HK-2 (cell line): ENCODE results near the gene LETM1.

Source experiments
- DNase-seq: peaks from one replicate; pipeline ENCODE4 v3.0.0-alpha.2; 2018; ENCODE audit not compliant: unreplicated experiment

Gene LETM1

GRCh38 chr4:1826531-1827350 is 29.2 kb downstream of the LETM1 start:
- DNase-seq, result no peak

GRCh38 chr4:1825326-1825725 is 30.6 kb downstream of the LETM1 start:
- DNase-seq, result no peak

GRCh38 chr4:1824746-1825145 is 31.2 kb downstream of the LETM1 start:
- no peak for DNase-seq

GRCh38 chr4:1823545-1823932 is 32.4 kb downstream of the LETM1 start:
- DNase-seq, result no peak

DNA sequence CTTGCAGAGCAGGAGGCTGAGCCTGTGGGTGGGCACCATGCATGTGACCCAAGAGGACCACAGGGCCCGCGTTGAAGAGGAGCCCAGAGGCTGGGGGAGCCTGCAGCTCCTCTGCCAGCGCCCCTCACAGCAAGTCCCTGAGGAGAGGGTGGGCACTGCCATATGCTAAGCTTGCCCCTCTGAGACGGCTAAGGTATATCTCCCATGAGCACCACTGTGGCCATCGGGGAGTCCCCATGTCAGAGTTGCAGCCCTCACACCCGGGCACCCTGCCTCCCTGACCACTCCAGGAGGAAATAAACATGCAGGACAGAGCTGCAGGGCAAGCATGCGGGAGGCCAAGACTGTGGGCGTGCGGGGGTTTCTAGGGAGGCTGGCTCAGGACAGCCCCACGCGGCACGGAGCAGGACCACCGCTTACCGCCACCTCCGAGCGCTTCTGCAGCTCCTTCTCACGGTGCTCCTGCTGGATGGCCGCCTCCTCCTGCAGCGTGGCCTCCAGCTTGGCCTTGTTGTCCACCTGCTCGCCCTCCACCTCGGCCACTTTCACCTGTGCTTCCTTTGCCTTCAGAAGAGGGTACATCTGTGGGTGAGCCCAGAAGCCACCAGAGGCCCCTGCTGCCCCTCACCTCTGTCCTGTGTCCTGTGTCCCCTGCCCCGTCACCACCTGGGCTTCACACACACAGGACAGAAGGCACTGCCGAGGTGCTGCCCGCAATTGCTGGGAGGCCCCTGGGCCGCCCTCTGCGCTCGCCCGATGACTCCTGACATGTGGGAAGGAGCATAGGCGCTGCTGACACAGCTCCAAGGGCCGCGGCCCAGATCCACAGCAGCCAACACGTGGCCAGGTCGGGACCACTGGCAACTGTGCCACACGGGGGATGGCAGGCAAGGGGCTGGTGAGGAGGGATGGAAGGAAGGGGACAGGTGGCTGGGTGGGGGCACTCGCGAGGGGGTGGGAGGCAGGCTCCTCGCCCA is 33.1 kb downstream of the LETM1 start:
- no peak for DNase-seq

GRCh38 chr4:1821679-1822567 is 34.0 kb downstream of the LETM1 start:
- DNase-seq, result no peak

DNA sequence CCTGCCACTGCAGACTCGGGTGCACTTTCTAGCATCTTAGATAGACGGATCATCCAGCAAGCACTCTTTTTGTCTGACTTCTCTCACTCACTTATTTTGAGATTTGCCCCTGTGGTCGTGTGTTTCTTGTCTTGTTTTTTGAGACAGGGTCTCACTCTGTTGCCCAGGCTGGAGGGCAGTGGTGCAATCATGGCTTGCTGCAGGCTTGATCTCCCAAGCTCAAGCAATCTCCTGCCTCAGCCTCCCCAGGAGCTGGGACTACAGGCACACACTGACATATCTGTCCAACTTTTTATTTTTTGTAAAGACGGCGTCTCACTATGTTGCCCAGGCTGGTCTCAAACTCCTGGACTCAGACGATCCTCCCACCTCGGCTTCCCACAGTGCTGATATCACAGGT is 36.1 kb downstream of the LETM1 start:
- no peak for DNase-seq

DNA sequence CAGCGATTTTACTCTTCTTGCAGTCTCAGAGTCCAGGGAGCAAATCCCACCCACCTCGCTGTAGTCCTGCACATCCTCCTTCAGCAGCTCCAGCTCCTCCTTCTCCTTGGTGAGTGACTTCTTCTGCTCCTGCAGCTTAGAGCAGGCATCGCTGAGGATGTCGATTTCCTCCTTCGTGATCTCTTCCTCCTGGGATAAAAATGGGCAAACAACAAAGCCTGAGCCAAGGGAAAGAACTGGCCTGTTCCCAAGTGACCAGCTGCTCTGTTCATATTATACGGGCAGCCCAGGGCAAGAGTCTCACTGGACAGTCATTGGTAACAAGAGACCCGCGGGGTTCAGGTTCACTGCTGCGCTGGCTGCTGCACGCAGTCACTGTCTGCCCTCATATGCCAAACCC is 36.7 kb downstream of the LETM1 start:
- no peak for DNase-seq

DNA sequence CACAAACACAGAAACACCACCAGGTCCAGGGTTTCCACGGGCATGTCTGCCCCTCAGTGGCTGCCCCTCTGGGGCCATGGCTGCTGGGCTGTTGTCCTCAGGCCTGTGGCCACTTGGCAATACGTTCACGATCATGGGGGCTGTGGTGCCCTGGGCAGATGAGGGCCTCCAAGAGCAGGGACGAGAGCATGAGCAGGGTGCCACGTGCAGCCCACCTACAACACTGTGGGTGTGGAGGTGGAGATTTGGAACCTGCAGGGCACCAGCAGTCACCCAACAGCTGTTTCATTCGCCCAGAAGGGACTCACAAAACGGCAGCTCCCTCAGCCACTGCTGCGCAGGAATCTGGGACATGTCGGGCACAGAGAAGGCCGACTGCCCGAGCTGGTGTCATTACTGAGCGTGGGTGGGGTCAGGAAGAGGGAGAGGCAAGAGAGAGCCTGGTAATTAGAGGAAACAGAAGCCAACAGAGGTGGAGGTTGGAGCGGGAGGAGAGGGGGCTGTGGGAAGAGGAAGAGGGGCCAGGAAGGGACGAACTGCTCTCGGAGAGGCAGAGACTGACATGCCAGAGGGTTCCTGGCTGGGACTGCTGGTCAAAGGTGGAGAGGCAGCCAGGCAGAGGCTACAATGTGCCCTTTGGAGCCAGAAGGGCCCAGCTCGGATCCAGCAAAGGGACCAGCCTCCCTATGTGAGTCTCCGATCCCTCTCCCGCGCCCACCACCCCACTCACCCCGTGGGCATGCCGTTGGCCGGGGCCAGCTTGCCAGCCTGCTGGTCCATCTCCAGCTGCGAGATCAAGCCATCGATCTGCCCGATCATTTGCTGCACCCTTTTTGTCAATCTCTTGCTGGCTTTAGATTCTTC is 39.7 kb downstream of the LETM1 start:
- DNase-seq, result no peak

GRCh38 chr4:1815096-1815996 is 40.6 kb downstream of the LETM1 start:
- DNase-seq, result no peak

- DNase-seq, result no peak
Observed at GRCh38 chr4:1814453-1814852, 41.5 kb downstream of the LETM1 start.

DNA sequence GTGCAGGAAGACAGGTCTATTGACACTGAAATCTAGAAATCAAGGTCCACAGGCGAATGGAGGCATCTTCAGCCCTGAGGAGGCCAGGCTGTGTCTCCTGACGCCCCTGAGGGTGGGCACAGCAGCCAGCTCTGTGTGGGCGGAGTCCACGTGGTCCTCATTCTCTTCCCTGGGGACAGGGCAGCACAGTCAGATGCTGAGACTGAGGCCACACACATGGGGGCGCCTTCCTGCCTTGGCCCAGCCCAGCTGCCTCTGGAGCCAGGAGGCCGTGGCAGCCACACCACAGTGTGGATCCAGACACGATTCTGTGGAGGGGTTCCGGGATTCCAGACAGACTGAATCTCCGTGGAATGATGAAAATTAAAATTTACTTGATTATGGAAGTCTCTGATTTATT is 42.0 kb downstream of the LETM1 start:
- DNase-seq, result no peak

DNA sequence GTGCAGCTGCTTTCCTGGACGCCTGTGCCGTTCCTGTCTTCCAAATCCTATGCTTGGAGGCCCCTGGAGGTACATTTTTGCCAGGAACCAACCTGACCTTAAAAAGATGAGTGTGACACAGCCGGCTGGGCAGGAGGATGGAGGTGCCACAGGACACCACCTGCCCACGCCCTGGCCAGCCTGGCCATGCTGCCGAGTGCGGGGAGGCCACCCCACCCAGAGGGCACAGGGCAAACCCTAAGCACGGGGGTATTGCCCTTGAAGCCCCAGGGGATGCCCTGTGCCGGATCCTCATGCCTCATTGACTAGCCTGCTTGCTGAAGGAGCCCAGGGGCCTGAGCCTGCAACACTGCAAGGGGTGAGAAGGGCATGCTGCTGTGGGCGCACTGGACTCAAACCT is 42.7 kb downstream of the LETM1 start:
- no peak for DNase-seq

DNA sequence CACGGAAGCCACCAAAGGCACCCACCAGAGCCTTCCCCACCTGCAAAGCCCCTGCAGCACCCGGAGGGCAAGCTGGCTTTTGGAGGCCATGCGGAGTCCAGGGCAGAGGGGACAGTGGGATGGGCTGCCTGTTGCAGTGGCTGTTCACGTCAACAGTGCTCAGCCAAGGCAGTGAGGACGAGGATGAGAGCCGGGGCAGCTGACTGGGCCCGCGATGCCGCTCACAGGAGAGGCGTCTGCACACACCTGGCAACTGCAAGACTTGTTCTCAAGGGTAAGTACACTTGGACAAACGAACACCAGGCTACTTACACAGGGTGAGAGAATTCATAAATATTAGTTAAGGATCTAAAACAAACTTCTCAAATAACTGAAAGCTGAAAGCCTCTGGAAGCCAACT is 43.2 kb downstream of the LETM1 start:
- no peak for DNase-seq

DNA sequence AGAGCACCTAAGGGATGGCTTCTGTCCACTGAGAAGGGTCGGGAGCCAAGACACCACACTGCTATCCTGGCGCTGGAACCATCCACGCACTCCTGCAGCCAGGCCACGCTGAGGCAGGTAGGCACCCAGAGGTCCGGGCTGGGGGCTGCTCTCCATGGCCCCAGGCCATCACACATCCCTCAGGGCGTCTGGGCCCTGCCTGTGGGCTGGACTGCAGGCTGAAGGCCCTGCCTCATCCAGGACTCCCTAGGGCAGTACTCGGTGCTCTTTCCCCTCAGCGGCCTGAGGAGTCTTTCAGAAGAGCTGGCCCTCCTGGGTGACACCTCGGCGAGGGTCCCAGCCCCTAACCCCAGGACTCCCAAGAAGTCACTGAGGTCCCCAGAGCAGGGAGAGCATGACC is 45.2 kb downstream of the LETM1 start:
- no peak for DNase-seq

DNA sequence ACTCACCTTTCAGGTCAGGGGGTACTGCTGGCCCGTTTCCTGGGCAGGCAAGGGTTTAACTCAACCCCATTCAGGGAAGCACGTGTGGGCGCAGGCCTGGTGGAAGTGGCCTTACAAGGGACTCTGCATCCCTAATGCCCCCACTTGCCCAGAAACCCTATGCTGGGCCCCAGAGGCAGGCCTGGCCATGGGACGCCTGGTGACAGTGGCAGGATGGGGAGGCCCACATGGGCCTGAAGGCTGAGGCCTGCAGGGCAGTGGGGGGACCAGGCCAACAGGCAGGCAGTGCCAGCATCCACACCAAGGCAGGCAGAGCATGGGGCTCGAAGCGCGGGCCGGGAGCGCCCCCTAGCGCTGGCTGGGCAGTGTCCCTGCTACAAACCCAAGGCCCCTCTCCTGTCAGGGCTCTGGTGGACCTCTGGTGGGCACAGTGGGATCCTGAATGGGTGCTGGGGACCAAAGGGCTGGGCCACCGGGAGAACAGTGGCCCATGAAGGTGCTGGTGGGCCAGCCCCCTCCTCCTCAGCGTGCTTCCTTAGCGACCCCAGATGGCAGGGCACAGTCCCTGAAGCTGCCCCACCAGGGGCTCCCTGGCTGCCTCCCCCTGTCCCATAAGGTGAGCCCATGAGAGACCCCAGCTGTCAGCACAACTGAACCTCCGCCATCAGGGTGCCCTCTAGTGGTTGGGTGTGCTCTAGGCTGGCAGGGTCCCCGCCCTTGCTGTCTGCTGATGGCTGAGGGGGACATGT is 46.0 kb downstream of the LETM1 start:
- DNase-seq, result peak; percentile 87

GRCh38 chr4:1808851-1809753 is 46.9 kb downstream of the LETM1 start:
- no peak for DNase-seq

DNA sequence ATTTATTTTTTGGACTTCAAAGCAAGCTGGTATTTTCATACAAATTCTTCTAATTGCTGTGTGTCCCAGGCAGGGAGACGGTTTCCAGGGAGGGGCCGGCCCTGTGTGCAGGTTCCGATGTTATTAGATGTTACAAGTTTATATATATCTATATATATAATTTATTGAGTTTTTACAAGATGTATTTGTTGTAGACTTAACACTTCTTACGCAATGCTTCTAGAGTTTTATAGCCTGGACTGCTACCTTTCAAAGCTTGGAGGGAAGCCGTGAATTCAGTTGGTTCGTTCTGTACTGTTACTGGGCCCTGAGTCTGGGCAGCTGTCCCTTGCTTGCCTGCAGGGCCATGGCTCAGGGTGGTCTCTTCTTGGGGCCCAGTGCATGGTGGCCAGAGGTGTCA is 47.6 kb downstream of the LETM1 start:
- DNase-seq, result no peak
